Stimulated activated CD8-positive, alpha-beta memory T cell treated with anti-CD3 and anti-CD28 coated beads, Interleukin-4, amount 100 ng/mL, for 1 hour (primary cell): ENCODE measurements around the gene RWDD1.
"Not testable (repeated sequence)": the region's sequence is repeated elsewhere in the genome, so short reads cannot be mapped to it uniquely, and the experiment has no call there.

Experiments used
- DNase-seq, 2 donors: peaks; one replicate each; pipeline ENCODE4 v3.0.0-alpha.2; 2020; ENCODE audit warnings: low read depth in 2 of 2, low spot score in 1 of 2

Gene RWDD1

DNA sequence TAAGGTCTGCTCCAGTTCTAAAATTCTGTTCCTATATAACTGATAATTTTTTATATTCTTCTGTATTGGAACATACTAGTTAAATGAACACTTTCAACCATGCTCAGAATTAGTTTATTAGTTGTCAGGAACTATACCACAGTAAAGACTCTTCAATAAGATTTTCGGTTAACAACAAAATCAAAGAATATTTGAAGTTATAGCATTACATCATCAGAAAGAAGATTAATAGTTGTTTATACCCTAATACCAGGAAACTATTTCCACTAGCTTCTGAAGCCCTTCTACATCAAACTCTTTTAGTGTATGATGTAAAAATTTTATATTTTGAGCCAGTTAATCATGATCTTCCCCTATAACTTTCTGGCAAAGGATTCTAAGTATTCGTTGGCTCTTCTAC lies 11.2 kb upstream of the RWDD1 start:
- no peak for DNase-seq

DNA sequence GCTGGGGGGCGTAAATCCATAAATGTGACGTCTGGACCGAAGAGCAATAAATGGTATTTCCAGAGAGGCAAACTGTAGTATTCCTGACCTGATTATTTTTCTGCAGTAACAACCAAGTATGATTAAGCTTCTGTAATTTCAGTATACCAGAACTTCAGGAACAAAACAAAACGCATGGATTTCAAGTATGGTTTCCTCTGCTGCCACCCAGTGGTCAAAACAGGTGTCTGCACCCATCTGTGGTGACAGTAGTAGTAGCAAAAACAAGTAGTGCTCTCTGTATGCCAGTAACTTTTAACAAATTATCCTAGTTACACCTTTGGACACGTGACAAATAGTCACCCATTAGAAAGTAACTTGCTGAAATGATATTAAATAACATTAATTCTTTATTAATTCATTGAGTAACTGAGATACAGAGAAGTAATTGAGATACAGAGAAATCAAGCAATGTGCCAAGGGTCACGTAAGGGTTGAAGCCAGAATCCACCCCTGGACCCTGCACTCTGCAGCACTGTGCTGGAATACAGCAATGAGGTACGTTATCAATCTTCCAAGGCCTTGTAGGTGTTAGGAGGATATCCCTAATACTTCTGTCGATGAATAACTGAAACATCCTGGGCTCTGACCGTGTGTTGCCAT lies 9.8 kb upstream of the RWDD1 start:
- DNase-seq, result peak; percentile 25 to 45

DNA sequence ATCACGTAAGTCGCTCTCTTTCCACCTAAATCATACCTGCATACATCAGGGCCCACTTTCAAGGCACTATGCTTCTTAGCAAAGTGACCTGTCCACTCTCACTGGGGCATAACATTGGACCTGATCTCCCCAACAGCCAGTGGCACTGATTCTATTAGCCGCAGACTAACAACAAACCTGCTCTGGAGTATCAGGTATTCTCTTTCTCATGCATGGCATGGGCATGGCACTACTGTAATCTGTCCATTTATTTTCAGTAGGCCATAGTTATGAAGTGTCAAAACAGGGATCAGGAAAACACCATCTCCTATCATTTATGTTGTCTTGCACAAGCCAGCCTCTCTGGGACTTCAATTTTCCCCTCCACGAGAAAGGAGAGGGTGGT lies 9.3 kb upstream of the RWDD1 start:
- no peak for DNase-seq

DNA sequence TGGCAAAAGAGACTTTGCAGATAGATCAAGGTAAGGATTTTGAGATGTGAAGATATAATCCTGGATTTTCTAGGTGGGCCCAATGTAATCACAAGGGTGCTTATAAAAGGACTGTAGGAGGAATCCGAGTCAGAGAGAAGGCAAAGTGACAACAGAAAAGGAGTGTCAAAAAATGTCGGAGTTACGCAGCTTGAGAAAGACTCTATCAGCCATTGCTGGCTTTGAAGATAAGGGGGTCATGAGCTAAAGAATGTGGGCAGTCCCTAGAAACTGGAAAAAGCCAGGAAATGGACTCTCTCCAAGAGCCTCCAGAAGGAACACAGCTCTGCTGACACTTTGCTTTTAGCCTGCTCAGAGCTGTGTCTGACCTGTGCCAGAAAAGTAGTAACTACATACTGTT lies 8.7 kb upstream of the RWDD1 start:
- DNase-seq, result no peak

DNA sequence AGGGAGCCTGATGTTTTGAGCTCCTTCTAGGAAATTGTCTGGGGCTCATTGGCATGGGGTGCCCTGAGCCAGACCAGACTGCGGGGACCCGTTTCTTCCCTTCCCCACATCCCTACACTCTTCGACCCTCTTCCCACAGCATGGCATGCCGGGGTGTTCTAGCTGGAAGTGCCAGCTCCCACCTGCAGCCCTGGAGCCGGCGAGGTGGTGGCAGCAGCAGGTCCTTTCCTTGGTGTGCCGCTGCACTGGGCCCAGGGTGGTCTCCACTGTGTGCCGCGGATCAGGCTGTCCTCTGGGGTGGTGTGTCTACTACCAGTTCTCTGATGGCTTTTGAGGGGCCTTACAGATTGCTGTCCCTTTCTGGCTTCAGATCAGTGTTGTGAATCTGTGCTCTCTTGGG lies 7.5 kb upstream of the RWDD1 start:
- DNase-seq, result no peak

DNA sequence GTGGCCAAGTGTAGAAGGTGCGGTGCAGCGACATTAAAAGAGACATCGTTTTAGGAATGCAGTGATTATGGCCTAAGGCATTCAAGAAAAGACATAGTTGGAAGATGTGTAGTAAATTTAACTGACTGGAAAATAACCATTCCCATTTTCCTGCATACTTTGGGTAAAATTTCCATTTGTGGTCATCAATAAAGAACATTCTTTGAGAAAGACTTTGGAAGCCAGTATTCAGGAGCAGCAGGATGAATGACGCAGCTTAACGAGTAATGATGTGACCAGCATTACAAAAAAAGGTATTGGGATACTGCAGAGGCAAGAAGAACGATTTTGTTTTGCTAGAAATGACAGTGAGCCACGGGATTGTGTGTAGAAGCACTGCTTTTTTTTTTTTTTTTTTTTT lies 7.0 kb upstream of the RWDD1 start:
- DNase-seq, result no peak

DNA sequence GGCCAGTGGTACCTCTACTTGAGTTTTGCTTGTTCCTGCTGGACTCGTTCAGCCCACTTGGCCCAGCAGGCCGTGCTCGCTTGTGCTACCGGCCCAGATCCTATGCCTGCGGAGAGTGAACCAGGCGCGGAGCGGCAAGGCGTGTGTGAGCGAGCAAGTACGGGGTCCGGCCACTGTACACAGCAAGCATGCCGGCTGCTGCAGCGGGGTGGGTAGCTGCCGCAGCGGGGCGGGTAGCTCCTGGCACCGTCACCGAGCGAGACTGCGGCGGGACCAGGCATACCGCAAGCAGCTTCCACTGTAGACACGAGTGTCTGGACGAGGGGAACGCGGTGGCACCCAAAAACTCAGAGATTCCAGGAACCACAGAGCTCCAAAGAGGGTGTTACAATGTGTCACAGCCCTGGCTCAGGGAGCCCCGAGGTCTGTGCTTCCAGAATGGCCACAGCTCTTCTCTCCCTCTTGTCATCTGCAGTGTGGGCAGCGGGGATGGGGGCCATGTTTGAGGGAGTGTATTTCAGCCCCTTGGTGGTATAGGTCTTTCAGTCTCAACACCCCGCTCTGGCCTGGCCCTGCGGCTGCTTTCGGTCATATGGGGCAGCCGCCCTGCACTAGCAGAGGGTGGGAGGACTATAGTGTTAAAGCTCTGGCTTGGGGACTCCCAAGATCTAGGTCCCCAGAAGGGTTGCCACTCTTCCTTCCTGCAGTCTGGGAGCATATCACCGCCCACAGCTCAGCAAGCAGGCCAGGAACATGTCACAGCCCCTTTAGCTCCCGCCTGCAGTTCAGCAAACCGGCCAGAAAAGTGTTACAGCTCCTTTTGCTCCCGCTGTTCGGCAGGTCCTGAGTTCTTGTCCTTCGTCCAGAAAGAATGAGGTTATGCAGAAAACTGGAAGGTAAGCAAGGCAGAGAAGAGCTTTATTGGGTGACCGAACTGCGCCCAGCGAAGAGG lies 6.1 kb upstream of the RWDD1 start:
- DNase-seq, result no peak

DNA sequence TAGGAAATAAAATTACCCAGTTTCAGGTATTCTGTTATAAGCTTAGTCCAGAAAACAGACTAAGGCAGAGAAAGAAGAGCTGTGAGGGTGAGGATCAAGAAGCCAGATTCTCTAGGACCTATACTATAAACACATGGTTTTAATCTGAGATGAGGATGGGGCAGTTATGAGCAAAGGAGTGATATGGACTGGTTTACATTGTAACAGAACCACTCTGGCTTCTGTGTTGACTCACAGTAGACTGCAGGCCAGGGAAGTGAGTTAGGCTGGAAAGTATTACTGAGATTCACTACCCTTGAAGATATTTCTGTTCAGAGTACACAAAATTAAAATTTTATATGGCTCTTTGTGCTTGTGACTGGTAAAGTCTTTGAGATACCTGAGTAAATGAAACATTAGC lies 3.2 kb upstream of the RWDD1 start:
- no peak for DNase-seq

DNA sequence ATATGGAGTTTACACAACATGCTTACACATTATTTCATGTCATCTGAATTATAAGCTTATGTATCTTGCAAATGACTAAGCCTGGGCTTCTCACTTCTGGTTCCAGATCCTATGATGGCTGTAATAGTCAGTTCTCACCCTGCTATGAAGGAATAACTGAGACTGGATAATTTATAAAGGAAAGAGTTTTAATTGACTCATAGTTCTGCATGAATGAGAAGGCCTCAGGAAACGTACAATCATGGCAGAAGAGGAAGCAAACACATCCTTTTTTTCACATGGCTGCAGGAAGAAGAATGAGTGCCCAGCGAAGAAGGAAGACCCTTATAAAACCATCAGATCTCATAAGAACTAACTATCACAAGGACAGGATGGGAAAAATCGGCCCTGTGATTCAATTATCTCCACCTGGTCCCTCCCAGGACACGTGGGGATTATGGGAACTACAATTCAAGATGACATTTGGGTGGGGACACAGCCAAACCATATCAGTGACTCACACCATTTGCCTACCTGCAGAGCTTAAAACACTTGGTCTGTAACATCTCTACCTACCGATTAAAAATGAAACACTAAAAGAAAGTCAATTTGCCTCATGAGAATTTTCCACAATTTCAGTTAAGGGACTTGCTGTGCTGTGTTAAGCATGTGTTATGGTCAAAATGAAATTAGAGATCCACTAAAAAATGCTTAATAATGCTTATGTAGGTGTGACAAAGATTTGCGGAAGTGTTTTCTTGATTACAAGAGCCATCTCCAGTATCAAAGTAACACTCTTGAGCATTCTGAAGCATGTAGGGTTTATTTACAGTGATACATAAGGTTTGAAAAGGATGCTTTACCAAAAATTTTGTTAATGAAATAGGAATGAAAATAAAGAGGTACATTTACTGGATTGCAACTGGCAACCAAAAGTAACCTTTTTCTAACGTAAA lies 2.2 kb upstream of the RWDD1 start:
- no peak for DNase-seq

DNA sequence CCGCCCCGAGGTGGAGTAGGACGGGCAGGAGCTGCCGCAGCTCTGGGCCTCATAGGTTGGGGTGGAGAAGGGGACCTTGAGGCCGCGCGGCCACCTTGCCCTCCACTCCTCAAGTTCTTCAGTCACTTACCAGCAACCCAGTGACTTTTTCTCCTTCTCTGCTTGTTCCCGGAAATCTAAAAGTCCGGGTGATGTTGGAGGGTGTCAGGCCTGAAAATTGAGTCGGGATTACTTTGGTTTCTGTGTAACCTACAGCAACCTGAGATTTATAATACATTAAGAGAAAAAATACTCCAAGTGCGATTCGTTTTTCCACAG lies 338 bp downstream of the RWDD1 start:
- no peak for DNase-seq

DNA sequence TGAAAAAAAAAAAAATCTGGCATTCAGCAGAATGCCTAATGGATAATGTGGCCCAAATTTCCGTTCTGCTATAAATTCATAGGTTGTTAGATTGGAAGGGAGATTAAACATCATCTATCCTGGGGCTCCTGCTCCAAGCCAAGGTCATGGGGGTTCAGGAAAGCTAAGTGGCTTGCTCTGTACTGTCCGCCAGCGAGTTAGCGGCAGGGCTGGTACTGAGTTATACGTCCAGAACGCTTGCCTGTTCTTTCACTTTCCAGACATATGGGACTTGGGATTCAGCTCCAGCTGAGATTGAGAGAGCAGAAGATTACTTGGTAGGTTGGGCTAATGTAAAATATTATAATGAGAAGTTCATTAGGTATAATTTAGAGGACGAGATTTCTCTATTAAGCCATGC lies 858 bp downstream of the RWDD1 start:
- DNase-seq, result no peak

DNA sequence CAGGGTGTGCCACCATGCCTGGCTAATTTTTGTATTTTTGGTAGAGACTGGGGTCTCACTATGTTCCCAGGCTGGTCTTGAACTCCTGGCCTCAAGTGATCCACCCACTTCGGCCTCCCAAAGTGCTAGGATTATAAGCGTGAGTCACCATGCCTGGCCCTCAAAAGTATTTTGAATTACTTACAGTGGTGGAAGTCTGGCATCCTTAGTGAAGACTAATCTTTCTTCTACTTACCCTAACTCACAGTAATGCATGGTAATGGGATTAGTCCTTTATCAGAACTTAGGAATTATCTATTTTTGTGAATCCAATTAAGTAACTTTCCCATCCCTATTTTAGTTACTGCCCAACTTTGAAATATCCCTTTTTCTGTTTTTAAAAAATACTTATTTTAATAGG lies 3.9 kb downstream of the RWDD1 start:
- no peak for DNase-seq

DNA sequence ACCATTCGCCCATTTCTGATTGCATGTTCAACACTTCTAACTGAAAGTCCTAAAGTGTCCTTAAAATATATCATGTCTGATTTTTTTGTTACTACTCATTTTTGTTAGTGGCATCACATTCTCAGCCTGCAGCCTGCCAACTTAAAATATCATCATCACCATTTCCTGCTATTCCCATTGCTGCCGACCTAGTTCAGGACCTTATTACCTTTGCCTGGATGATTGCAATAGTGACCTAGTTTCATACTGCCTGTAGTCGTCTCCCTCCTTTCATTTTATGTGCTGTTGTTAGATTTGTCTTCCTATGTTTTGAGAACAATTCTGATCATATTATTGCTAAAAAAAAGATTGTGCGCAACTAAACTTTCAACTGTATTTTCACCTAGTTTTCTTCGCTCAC lies 6.2 kb downstream of the RWDD1 start:
- DNase-seq, result no peak

DNA sequence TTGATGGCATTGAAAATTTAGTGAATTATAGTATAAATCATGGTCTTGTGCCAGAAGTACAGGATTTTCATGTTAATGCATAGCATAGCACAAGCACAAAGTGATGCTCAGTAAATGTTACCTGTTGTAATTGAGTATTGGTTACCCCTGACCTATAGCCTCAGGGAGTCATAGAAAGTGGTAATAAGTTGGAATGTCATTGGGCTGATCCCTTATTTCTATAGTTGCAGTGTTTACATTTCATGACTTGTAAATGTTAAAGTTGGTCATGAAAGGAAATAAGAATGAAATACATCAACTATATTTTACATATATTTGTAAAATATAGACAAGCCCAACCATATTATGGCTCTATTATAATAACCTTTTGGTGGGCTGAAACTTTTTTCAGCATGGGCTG lies 7.0 kb downstream of the RWDD1 start:
- no peak for DNase-seq

DNA sequence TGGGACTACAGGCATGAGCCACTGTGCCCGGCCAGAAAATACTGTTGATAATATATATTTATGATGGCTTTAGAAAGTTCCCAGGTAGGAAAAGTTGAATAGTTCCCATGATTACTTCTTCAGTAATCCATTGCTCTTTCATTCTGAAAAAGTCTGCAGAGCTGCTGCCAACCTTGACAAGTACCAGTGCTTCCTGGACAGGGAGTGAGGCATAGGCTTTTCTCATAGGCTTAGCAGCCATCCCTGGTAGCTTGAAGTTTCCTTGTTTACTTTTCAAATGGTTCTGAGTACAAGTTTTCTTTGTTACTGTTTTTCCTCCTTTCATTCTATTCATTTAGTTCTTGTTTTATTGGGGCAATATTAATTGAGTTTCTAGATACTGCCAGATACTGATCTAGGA lies 7.8 kb downstream of the RWDD1 start:
- DNase-seq, result no peak

DNA sequence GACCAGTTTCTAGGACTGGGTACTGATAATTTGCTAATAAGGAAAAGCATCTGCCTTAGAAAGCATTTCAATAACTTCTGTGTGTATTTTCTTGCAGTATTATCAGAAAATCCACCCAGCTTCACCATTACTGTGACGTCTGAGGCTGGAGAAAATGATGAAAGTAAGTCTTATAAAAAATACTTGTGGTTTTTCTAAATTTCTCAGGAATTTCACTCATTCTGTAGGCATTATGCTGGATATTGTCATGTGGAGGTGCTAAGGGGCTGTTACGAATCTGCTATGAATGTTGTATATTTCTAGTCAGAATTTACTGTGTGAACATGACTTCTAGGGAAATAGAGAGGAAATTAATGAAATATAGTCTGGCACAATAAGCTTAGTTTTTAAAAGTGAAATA lies 8.9 kb downstream of the RWDD1 start:
- DNase-seq, result no peak

DNA sequence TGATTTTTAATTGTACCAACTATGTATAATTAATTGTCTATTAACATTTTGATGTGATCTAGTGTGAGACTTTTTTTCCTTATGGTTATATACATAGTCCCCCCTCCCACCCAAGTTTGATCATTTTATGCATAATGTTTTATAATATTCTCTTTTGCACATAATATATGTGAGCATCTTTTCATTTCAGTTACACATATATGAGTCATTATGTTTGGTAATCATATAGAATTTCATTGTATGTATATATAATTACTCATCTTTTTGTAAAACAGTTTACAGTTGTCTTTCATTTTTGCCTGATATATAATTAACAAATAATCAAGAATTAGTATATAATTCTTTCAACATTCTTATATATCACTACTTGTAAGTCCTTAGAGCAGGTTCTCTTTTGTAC lies 15.0 kb downstream of the RWDD1 start:
- no peak for DNase-seq

DNA sequence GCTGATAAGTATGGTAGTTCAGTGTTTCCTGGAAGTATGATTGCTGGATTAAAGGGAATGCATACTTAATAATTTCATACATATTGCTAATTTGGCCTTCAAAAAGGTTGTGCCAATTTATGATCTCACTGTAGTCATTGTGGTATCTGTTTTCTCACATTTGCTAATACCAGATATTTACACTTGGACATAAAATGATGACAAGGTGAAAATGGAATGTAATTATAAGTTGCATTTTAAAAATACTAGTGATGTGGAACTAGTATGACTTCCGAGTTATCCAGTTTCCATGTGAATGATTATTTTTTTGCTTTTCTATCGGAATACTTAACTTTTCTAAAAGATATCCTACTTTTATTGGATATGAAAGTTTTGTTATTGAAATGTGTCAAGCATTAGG lies 15.4 kb downstream of the RWDD1 start:
- no peak for DNase-seq

DNA sequence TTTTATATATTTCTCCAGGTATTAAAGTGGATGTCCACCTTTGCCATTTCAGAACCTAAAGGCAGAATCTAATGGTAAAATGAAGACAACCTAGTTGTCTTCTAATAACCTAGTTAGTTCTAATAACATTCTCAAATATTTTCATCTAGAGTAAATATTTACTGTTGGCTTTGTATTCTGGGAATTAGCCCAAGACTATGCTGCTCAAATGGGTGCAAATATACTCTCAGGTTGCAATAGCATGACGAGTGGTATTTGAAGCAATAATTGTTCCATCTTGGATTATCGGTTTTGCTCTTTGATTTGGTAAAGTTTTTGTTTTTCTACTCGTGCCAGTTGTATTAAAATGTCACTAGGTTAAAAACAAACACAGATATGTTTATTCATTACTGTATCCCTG lies 23.9 kb downstream of the RWDD1 start:
- DNase-seq, result no peak

DNA sequence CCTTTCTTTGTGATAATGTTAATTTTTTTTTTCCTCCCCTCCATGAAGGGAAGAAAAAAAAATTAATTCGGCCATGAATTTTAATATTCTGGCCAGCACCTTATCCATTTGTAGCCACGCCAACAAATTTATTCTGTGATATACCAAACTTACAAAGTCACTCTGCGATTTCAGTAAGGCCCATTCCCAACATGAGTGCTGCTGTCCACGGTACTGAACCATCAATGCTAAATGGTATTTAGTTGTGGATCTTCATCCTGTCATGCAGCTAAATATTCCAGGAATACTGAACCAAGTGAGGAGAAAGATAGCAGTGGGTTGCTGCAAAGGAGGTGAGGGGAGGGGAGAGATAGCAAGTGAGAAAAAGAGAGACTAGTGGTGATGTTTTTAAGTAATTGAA lies 25.5 kb downstream of the RWDD1 start:
- DNase-seq, result no peak

DNA sequence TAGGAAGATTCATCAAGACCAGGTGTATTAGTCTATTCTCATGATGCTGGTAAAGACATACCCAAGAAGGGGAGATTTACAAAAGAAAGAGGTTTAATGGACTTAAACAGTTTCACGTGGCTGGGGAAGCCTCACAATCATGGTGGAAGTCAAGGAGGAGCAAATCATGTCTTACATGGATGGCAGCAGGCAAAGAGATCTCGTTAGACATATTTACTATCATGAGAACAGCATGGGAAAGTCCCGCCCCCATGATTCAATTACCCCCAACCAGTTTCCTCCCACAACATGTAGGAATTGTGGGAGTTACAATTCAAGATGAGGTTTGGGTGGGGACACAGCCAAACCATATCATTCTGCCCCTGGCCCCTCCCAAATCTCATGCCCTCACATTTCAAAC lies 32.6 kb downstream of the RWDD1 start:
- not testable (repeated sequence) for DNase-seq

DNA sequence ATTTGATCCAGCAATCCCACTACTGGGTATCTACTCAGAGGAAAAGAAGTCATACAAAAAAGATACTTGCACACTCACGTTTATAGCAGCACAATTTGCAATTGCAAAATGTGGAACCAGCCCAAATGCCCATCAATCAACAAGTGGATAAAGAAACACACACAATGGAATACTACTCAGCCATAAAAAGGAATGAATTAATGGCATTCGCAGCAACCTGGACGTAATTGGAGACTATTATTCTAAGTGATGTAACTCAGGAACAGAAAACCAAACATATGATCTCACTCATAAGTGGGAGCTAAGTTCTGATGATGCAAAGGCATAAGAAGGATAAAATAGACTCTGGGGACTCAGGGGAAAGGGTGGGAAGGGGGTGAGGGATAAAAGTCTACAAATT lies 33.6 kb downstream of the RWDD1 start:
- not testable (repeated sequence) for DNase-seq
